ENCODE data around the gene IFNL3.

IFNL3 gene

DNA sequence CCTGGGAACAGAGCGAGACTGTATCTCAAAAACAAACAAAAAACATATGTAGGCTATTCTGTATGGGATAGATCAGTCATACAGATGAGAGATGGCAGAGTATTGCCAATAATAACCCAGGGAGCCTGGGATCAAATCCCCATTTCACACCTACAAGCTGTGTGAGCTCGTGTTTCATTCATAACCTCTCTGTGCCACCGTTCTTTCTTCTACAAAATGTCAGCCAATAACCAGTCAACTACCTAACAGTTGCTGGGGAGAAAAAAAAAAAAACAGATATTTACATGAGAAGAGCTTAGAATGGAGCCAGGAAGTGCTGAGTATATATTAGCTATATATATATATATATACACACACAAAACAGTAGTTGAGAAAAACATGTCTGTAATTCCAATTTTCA is 16.9 kb upstream of the IFNL3 start:
- Histone ChIP-seq H3K9me3 (ENCODE audit: low read depth, low read length) (no peaks in the 10 kb centered on the region), H3K9ac (ENCODE audit: insufficient read length) (no peak overlapping the region), H3K27ac (no peak overlapping the region), H3K36me3 (ENCODE audit: insufficient read depth, low read length) (no peaks in the 10 kb centered on the region), H3K4me3 (no peak overlapping the region)
- no peak for TF ChIP-seq FOXP2 (optimal IDR thresholded peaks at IDR 0.05; ENCODE audit: control extremely low read depth, extremely low read length, insufficient read depth)
- TF ChIP-seq EZH2 (IDR thresholded peaks at IDR 0.05), result no peak
- no peak for TF ChIP-seq POLR2AphosphoS5 (IDR thresholded peaks at IDR 0.05; ENCODE audit: borderline replicate concordance, low read depth, low read length)
- DNase-seq (ENCODE audit: low read depth, low spot score), result no peak

DNA sequence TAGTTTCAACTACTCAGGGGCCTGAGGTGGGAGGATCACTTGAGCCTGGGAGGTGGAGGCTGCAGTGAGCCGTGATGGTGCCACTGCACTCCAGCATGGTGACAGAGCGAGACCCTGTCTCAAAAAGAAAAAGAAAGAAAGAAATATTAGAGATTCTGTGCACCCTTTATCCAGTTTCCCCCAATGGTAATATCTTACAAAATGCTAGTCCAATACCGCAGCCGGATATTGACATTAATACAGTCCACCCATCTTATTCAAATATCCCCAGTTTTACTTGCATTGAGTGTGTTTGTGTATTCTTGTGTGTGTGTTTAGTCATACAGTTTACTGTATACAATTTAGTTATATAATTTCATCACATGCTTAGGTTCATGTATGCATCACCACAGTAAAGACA is 12.4 kb upstream of the IFNL3 start:
- H3K27ac ChIP-seq, result no peak overlapping the region
- no peak overlapping the region for H3K9ac ChIP-seq (ENCODE audit: insufficient read length)
- TF ChIP-seq FOXP2 (optimal IDR thresholded peaks at IDR 0.05; ENCODE audit: control extremely low read depth, extremely low read length, insufficient read depth) (no peak), POLR2AphosphoS5 (IDR thresholded peaks at IDR 0.05; ENCODE audit: borderline replicate concordance, low read depth, low read length) (no peak), EZH2 (IDR thresholded peaks at IDR 0.05) (no peak)
- H3K9me3 ChIP-seq (ENCODE audit: low read depth, low read length), result no peaks in the 10 kb centered on the region
- no peak for DNase-seq (ENCODE audit: low read depth, low spot score)
- H3K4me3 ChIP-seq, result no peak overlapping the region
- H3K36me3 ChIP-seq (ENCODE audit: insufficient read depth, low read length), result no peaks in the 10 kb centered on the region

GRCh38 chr19:39254531-39255345 is 9.9 kb upstream of the IFNL3 start:
- Histone ChIP-seq H3K27ac (no peak overlapping the region), H3K4me3 (no peak overlapping the region), H3K9me3 (ENCODE audit: low read depth, low read length) (no peaks in the 10 kb centered on the region), H3K9ac (ENCODE audit: insufficient read length) (no peak overlapping the region), H3K36me3 (ENCODE audit: insufficient read depth, low read length) (no peaks in the 10 kb centered on the region)
- DNase-seq (ENCODE audit: low read depth, low spot score), result no peak
- TF ChIP-seq POLR2AphosphoS5 (IDR thresholded peaks at IDR 0.05; ENCODE audit: borderline replicate concordance, low read depth, low read length), result no peak
- no peak for TF ChIP-seq EZH2 (IDR thresholded peaks at IDR 0.05)
- TF ChIP-seq FOXP2 (optimal IDR thresholded peaks at IDR 0.05; ENCODE audit: control extremely low read depth, extremely low read length, insufficient read depth), result no peak

DNA sequence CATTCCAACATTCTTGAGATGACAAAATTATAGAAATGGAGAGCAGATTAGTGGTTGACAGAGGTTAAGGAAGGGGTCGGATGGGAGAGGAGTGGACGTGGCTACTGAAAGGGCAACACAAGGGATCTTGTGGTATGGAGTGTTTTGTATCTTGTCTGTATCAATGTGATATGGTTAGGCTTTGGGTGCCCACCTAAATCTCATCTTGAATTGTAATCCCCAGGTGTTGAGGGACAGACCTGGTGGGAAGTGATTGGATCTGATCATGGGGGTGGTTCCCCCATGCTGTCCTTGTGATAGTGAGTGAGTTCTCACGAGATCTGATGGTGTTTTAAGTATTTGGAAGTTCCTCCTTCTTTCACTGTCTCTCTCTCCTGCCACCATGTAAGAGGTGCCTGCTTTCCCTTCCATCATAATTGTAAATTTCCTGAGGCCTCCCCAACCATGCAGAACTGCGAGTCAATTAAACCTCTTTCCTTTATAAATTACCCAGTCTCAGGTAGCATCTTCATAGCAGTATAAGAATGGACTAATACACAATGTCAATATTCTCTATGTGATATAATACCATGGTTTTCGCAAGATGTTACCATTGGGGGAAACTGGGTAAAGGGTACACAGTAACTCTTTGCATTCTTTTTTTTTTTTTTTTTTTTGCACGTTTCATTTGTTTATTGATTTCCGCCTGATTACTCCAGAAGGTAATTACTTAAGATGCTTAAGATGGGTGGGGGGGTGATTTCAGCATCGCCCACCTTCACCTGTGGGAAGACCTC is 8.8 kb upstream of the IFNL3 start:
- no peak overlapping the region for H3K27ac ChIP-seq
- DNase-seq (ENCODE audit: low read depth, low spot score), result no peak
- no peak for TF ChIP-seq POLR2AphosphoS5 (IDR thresholded peaks at IDR 0.05; ENCODE audit: borderline replicate concordance, low read depth, low read length)
- no peak for TF ChIP-seq EZH2 (IDR thresholded peaks at IDR 0.05)
- no peak for TF ChIP-seq FOXP2 (optimal IDR thresholded peaks at IDR 0.05; ENCODE audit: control extremely low read depth, extremely low read length, insufficient read depth)

GRCh38 chr19:39252458-39252857 is 7.7 kb upstream of the IFNL3 start:
- no peak overlapping the region for H3K4me3 ChIP-seq
- TF ChIP-seq FOXP2 (optimal IDR thresholded peaks at IDR 0.05; ENCODE audit: control extremely low read depth, extremely low read length, insufficient read depth), result no peak
- TF ChIP-seq EZH2 (IDR thresholded peaks at IDR 0.05), result no peak
- no peak for TF ChIP-seq POLR2AphosphoS5 (IDR thresholded peaks at IDR 0.05; ENCODE audit: borderline replicate concordance, low read depth, low read length)
- H3K36me3 ChIP-seq (ENCODE audit: insufficient read depth, low read length), result no peaks in the 10 kb centered on the region
- no peak for DNase-seq (ENCODE audit: low read depth, low spot score)
- H3K9ac ChIP-seq (ENCODE audit: insufficient read length), result no peak overlapping the region
- H3K27ac ChIP-seq, result no peak overlapping the region
- no peaks in the 10 kb centered on the region for H3K9me3 ChIP-seq (ENCODE audit: low read depth, low read length)

More for the DNA sequence above, 8.8 kb upstream of the IFNL3 start:
- Histone ChIP-seq H3K4me3 (no peak overlapping the region), H3K9me3 (ENCODE audit: low read depth, low read length) (no peaks in the 10 kb centered on the region), H3K9ac (ENCODE audit: insufficient read length) (no peak overlapping the region), H3K36me3 (ENCODE audit: insufficient read depth, low read length) (no peaks in the 10 kb centered on the region)

- H3K36me3 ChIP-seq (ENCODE audit: insufficient read depth, low read length), result no peaks in the 10 kb centered on the region
- no peak for TF ChIP-seq FOXP2 (optimal IDR thresholded peaks at IDR 0.05; ENCODE audit: control extremely low read depth, extremely low read length, insufficient read depth)
- no peak for TF ChIP-seq POLR2AphosphoS5 (IDR thresholded peaks at IDR 0.05; ENCODE audit: borderline replicate concordance, low read depth, low read length)
- no peak for TF ChIP-seq EZH2 (IDR thresholded peaks at IDR 0.05)
- DNase-seq (ENCODE audit: low read depth, low spot score), result no peak
- no peak overlapping the region for H3K4me3 ChIP-seq
- H3K9ac ChIP-seq (ENCODE audit: insufficient read length), result no peak overlapping the region
- no peaks in the 10 kb centered on the region for H3K9me3 ChIP-seq (ENCODE audit: low read depth, low read length)
- H3K27ac ChIP-seq, result no peak overlapping the region
Observed at GRCh38 chr19:39251846-39252245, 7.0 kb upstream of the IFNL3 start.

- H3K9ac ChIP-seq (ENCODE audit: insufficient read length), result no peak overlapping the region
- TF ChIP-seq FOXP2 (optimal IDR thresholded peaks at IDR 0.05; ENCODE audit: control extremely low read depth, extremely low read length, insufficient read depth) (no peak), POLR2AphosphoS5 (IDR thresholded peaks at IDR 0.05; ENCODE audit: borderline replicate concordance, low read depth, low read length) (no peak), EZH2 (IDR thresholded peaks at IDR 0.05) (no peak)
- no peak overlapping the region for H3K27ac ChIP-seq
- no peaks in the 10 kb centered on the region for H3K36me3 ChIP-seq (ENCODE audit: insufficient read depth, low read length)
- H3K4me3 ChIP-seq, result no peak overlapping the region
- no peak for DNase-seq (ENCODE audit: low read depth, low spot score)
- no peaks in the 10 kb centered on the region for H3K9me3 ChIP-seq (ENCODE audit: low read depth, low read length)
Observed at GRCh38 chr19:39251081-39251480, 6.3 kb upstream of the IFNL3 start.

DNA sequence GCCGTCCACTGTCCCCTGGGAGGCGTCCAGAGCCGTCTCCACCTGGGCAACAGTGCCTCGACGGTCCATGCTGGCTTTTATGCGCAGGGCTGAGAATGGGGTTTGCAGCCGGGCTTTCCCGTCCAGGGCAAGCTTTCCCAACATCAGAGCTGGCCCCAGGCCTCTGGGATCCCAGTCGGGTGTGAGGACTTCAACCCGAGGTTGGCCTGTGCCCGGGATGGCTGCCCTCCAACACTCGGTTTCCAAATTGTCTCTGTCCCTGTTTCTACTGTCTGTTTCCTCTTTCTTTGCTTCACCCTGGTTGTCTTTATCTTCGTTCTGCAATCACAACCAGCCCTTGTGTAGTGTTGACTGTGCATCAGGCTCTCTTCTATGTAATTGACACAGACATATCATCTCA is 4.0 kb upstream of the IFNL3 start, which contains the start of gene IFNL4:
IFNL4 (minus strand) TSS at position 51 of the 400 bp plus-strand sequence.
- Histone ChIP-seq H3K36me3 (ENCODE audit: insufficient read depth, low read length) (no peaks in the 10 kb centered on the region), H3K9ac (ENCODE audit: insufficient read length) (no peak within 1 kb of the TSS), H3K27ac (no peak within 1 kb of the TSS), H3K9me3 (ENCODE audit: low read depth, low read length) (no peaks in the 10 kb centered on the region), H3K4me3 (no peak within 1 kb of the TSS)
- TF ChIP-seq FOXP2 (optimal IDR thresholded peaks at IDR 0.05; ENCODE audit: control extremely low read depth, extremely low read length, insufficient read depth), result no peak
- no peak for TF ChIP-seq EZH2 (IDR thresholded peaks at IDR 0.05)
- no peak for TF ChIP-seq POLR2AphosphoS5 (IDR thresholded peaks at IDR 0.05; ENCODE audit: borderline replicate concordance, low read depth, low read length)
- no peak for DNase-seq (ENCODE audit: low read depth, low spot score)
